Activated naive CD4-positive, alpha-beta T cell treated with anti-CD3 and anti-CD28 coated beads, Interleukin-2, amount 10 ng/mL, durations not matched to agents 7 days and 5 days (primary cell): Measurements from ENCODE around the gene INTS14.

Experiments
- CTCF ChIA-PET: fragments of 350-600 bp; sonication (Branson Sonifier 250); formaldehyde crosslinking; loops from one replicate; lab custom pipeline; 2021; ENCODE audit warnings: antibody characterized with exemption; lab: Charles Lee
- DNase-seq: peaks from one replicate; pipeline ENCODE4 v3.0.0-alpha.2; 2020
- H3K27ac Mint-ChIP-seq: one replicate; pipeline ENCODE4 v1.8.0; 2021; ENCODE audit warnings: mild to moderate bottlenecking, moderate library complexity, mixed read lengths
- H3K27me3 Mint-ChIP-seq: one replicate; pipeline ENCODE4 v1.8.0; 2021; ENCODE audit warnings: mild to moderate bottlenecking, mixed read lengths
- H3K36me3 Mint-ChIP-seq: one replicate; pipeline ENCODE4 v1.8.0; 2021; ENCODE audit warnings: mixed read lengths
- H3K4me1 Mint-ChIP-seq: one replicate; pipeline ENCODE4 v1.8.0; 2021; ENCODE audit warnings: mixed read lengths
- H3K4me3 Mint-ChIP-seq: one replicate; pipeline ENCODE4 v1.8.0; 2021; ENCODE audit warnings: mild to moderate bottlenecking, moderate library complexity, mixed read lengths
- H3K9me3 Mint-ChIP-seq: one replicate; pipeline ENCODE4 v1.8.0; 2021; ENCODE audit warnings: mixed read lengths

Gene INTS14

GRCh38 chr15:65610871-65611718 is at the start of gene INTS14:
Gene INTS14 (minus strand): TSS chr15:65611131. CDS start chr15:65607380, 3,751 bp downstream.
- Mint-ChIP-seq H3K27ac (peak within 1 kb of the TSS; percentile 96), H3K36me3 (peaks cover 4% of the 10 kb centered on the region), H3K9me3 (no peaks in the 10 kb centered on the region)

GRCh38 chr15:65659502-65660052 is 48.6 kb upstream of the INTS14 start:
- no peaks in the 10 kb centered on the region for H3K4me1 Mint-ChIP-seq
- DNase-seq, result no peak
- CTCF ChIA-PET, result interaction anchor here (0.6 kb wide), 1 partner anchor 321 kb away, joined by 3 read pairs; no protein-coding TSS in a partner anchor
- H3K27me3 Mint-ChIP-seq, result no peaks in the 10 kb centered on the region
- no peaks in the 10 kb centered on the region for H3K9me3 Mint-ChIP-seq
- H3K27ac Mint-ChIP-seq, result no peak overlapping the region
- H3K36me3 Mint-ChIP-seq, result peaks cover 23% of the 10 kb centered on the region
- no peak overlapping the region for H3K4me3 Mint-ChIP-seq

More at GRCh38 chr15:65610871-65611718, at the start of gene INTS14:
- peaks cover 37% of the 10 kb centered on the region for H3K4me1 Mint-ChIP-seq
- peak; percentile 95 for DNase-seq
- CTCF ChIA-PET, result interaction anchor here (0.8 to 2.3 kb wide), 10 partner anchors 12 to 258 kb away, joined by 3 to 9 read pairs (median 3); partner anchors contain the start of genes HACD3 and RAB11A
- peaks cover 4% of the 10 kb centered on the region for H3K27me3 Mint-ChIP-seq
- H3K4me3 Mint-ChIP-seq, result peak within 1 kb of the TSS; percentile 88

GRCh38 chr15:65655457-65655856 is 44.5 kb upstream of the INTS14 start:
- Mint-ChIP-seq H3K4me1 (peaks cover 1% of the 10 kb centered on the region), H3K9me3 (no peaks in the 10 kb centered on the region), H3K27ac (no peak overlapping the region), H3K36me3 (peaks cover 22% of the 10 kb centered on the region), H3K4me3 (no peak overlapping the region), H3K27me3 (no peaks in the 10 kb centered on the region)
- DNase-seq, result no peak
- CTCF ChIA-PET, result no interaction called here

GRCh38 chr15:65655026-65655425 is 44.1 kb upstream of the INTS14 start:
- H3K27me3 Mint-ChIP-seq, result no peaks in the 10 kb centered on the region
- H3K36me3 Mint-ChIP-seq, result peaks cover 19% of the 10 kb centered on the region
- no peak overlapping the region for H3K27ac Mint-ChIP-seq
- no peak for DNase-seq
- H3K9me3 Mint-ChIP-seq, result no peaks in the 10 kb centered on the region
- no peak overlapping the region for H3K4me3 Mint-ChIP-seq
- H3K4me1 Mint-ChIP-seq, result peaks cover 6% of the 10 kb centered on the region
- CTCF ChIA-PET, result no interaction called here

- CTCF ChIA-PET, result no interaction called here
- H3K4me3 Mint-ChIP-seq, result no peak overlapping the region
- H3K9me3 Mint-ChIP-seq, result no peaks in the 10 kb centered on the region
- H3K27ac Mint-ChIP-seq, result no peak overlapping the region
- no peak for DNase-seq
- H3K36me3 Mint-ChIP-seq, result peaks cover 16% of the 10 kb centered on the region
- H3K27me3 Mint-ChIP-seq, result no peaks in the 10 kb centered on the region
- peaks cover 6% of the 10 kb centered on the region for H3K4me1 Mint-ChIP-seq
Observed at GRCh38 chr15:65653801-65654521, 43.0 kb upstream of the INTS14 start.

- Mint-ChIP-seq H3K27ac (no peak overlapping the region), H3K27me3 (no peaks in the 10 kb centered on the region), H3K4me3 (no peak overlapping the region), H3K36me3 (peaks cover 14% of the 10 kb centered on the region), H3K9me3 (no peaks in the 10 kb centered on the region), H3K4me1 (peaks cover 6% of the 10 kb centered on the region)
- CTCF ChIA-PET, result no interaction called here
- DNase-seq, result no peak
Observed at GRCh38 chr15:65653341-65653740, 42.4 kb upstream of the INTS14 start.

GRCh38 chr15:65651831-65652749 is 41.2 kb upstream of the INTS14 start:
- CTCF ChIA-PET, result interaction anchor here (0.6 to 0.8 kb wide), 3 partner anchors 177 to 538 kb away, joined by 3 to 4 read pairs (median 3); no protein-coding TSS in a partner anchor
- Mint-ChIP-seq H3K4me3 (no peak overlapping the region), H3K9me3 (no peaks in the 10 kb centered on the region), H3K36me3 (peaks cover 14% of the 10 kb centered on the region), H3K27me3 (no peaks in the 10 kb centered on the region), H3K27ac (no peak overlapping the region), H3K4me1 (peaks cover 6% of the 10 kb centered on the region)
- DNase-seq, result no peak

- Mint-ChIP-seq H3K4me1 (peaks cover 6% of the 10 kb centered on the region), H3K27me3 (no peaks in the 10 kb centered on the region), H3K9me3 (no peaks in the 10 kb centered on the region), H3K27ac (no peak overlapping the region), H3K4me3 (no peak overlapping the region), H3K36me3 (peaks cover 11% of the 10 kb centered on the region)
- CTCF ChIA-PET, result no interaction called here
- DNase-seq, result no peak
Observed at GRCh38 chr15:65651042-65651322, 40.1 kb upstream of the INTS14 start.

GRCh38 chr15:65650312-65651041 is 39.5 kb upstream of the INTS14 start:
- Mint-ChIP-seq H3K27ac (no peak overlapping the region), H3K9me3 (no peaks in the 10 kb centered on the region), H3K36me3 (peaks cover 11% of the 10 kb centered on the region), H3K27me3 (no peaks in the 10 kb centered on the region), H3K4me3 (no peak overlapping the region), H3K4me1 (peaks cover 6% of the 10 kb centered on the region)
- CTCF ChIA-PET, result interaction anchor here (1.1 kb wide), 1 partner anchor 206 kb away, joined by 3 read pairs; no protein-coding TSS in a partner anchor
- no peak for DNase-seq

- no peak overlapping the region for H3K27ac Mint-ChIP-seq
- CTCF ChIA-PET, result interaction anchor here (1.0 kb wide), 1 partner anchor 190 kb away, joined by 3 read pairs; no protein-coding TSS in a partner anchor
Observed at GRCh38 chr15:65646486-65646885, 35.6 kb upstream of the INTS14 start.

GRCh38 chr15:65645392-65645791 is 34.5 kb upstream of the INTS14 start:
- Mint-ChIP-seq H3K4me1 (peaks cover 4% of the 10 kb centered on the region), H3K9me3 (no peaks in the 10 kb centered on the region), H3K4me3 (no peak overlapping the region), H3K36me3 (no peaks in the 10 kb centered on the region), H3K27me3 (no peaks in the 10 kb centered on the region), H3K27ac (no peak overlapping the region)
- DNase-seq, result no peak
- CTCF ChIA-PET, result interaction anchor here (1.9 kb wide), 1 partner anchor 212 kb away, joined by 5 read pairs; no protein-coding TSS in a partner anchor

More at GRCh38 chr15:65646486-65646885, 35.6 kb upstream of the INTS14 start:
- no peaks in the 10 kb centered on the region for H3K9me3 Mint-ChIP-seq
- no peak overlapping the region for H3K4me3 Mint-ChIP-seq
- H3K36me3 Mint-ChIP-seq, result peaks cover 2% of the 10 kb centered on the region
- no peaks in the 10 kb centered on the region for H3K27me3 Mint-ChIP-seq
- DNase-seq, result no peak
- peaks cover 6% of the 10 kb centered on the region for H3K4me1 Mint-ChIP-seq

GRCh38 chr15:65644282-65644681 is 33.4 kb upstream of the INTS14 start:
- H3K4me3 Mint-ChIP-seq, result no peak overlapping the region
- no peak overlapping the region for H3K27ac Mint-ChIP-seq
- no peak for DNase-seq
- no peaks in the 10 kb centered on the region for H3K4me1 Mint-ChIP-seq
- no peaks in the 10 kb centered on the region for H3K27me3 Mint-ChIP-seq
- CTCF ChIA-PET, result interaction anchor here (1.9 to 8.8 kb wide), 2 partner anchors 192 to 213 kb away, joined by 5 to 82 read pairs; no protein-coding TSS in a partner anchor
- H3K9me3 Mint-ChIP-seq, result no peaks in the 10 kb centered on the region
- no peaks in the 10 kb centered on the region for H3K36me3 Mint-ChIP-seq

- peaks cover 9% of the 10 kb centered on the region for H3K4me1 Mint-ChIP-seq
- CTCF ChIA-PET, result interaction anchor here (1.5 to 8.8 kb wide), 2 partner anchors 194 to 215 kb away, joined by 5 to 82 read pairs; no protein-coding TSS in a partner anchor
- H3K9me3 Mint-ChIP-seq, result no peaks in the 10 kb centered on the region
- no peak overlapping the region for H3K27ac Mint-ChIP-seq
- DNase-seq, result no peak
- no peak overlapping the region for H3K4me3 Mint-ChIP-seq
- H3K27me3 Mint-ChIP-seq, result peaks cover 4% of the 10 kb centered on the region
- H3K36me3 Mint-ChIP-seq, result no peaks in the 10 kb centered on the region
Observed at GRCh38 chr15:65642594-65642993, 31.7 kb upstream of the INTS14 start.
